Fibroblast of lung (primary cell): ENCODE measurements around the gene ERCC6L.

ENCODE experiments used
- CTCF ChIP-seq, 2 donors: IDR thresholded peaks in 1 of 2; conservative IDR thresholded peaks in 1 of 2; 1 replicate in 1 of 2; 2 replicates in 1 of 2; pipeline ENCODE4 v1.5.1; 2011 to 2012; ENCODE audit warnings: low read length in 2 of 2, control low read depth in 1 of 2, inconsistent platforms in 1 of 2, low read depth in 1 of 2, mild to moderate bottlenecking in 1 of 2
- EZH2 ChIP-seq: IDR thresholded peaks from 2 replicates; pipeline ENCODE4 v1.5.1; 2012; ENCODE audit warnings: low read length, control low read depth, mild to moderate bottlenecking; ENCODE audit errors: missing control alignments

- no peak for TF ChIP-seq EZH2
- no peak for TF ChIP-seq CTCF (conservative IDR thresholded peaks at IDR 0.05 in 1 of 2, IDR thresholded peaks at IDR 0.05 in 1 of 2; ENCODE audit: low read depth in 1 of 2, low read length in 2 of 2)
These were observed 34.9 kb upstream of the ERCC6L start for GRCh38 chrX:72273718-72274117.
